ENCODE measurements around the gene MICA.

MICA gene

GRCh38 chr6:31460361-31461025 lies 57.1 kb downstream of the MICA start:
- no peak for DNase-seq (ENCODE audit: low read depth in 2 of 2)

DNA sequence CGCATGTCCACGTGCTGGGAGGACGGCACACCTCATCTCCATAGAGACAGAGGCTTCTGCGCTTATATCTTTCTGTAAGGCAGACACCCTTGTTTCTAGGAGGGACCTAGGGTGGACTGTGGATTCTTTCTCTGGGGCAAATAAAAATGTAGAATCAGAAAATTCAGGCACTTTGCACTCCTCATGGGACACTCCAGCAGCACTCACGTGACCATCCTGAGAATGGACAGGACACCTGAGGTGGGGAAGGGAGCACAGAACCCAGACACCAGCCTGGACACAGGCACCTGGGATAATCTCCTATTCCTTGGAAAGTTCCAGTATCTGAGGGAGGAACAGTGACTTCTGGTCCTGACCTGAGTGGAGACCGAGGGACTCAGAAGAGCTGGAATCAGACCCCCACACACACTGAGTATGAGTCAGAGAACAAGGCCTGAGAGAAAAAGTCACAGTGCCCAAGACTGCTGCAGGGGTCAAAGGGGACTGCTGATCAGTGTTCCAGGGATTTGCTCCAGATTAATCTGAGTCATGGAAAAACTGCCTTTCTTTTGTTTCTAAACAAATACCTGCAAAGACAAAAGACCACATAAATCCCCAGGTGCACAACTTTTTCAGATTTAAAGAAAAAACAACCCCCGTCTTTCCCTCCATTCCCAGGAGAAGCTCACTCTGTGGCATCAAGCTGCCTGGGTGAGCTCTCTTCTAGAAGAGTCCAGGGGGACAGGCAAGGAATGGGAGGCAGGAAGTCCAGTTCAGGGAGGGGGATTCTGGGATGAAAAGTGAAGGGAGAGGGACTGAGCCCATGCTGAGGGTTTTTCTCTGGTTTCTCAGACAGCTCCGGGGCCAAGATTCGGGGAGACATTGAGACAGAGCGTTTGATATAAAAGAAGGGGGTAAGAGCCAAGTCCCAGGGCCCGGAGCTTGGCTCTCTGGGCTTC lies 58.9 kb downstream of the MICA start:
- no peak for DNase-seq (ENCODE audit: low read depth in 2 of 2)

DNA sequence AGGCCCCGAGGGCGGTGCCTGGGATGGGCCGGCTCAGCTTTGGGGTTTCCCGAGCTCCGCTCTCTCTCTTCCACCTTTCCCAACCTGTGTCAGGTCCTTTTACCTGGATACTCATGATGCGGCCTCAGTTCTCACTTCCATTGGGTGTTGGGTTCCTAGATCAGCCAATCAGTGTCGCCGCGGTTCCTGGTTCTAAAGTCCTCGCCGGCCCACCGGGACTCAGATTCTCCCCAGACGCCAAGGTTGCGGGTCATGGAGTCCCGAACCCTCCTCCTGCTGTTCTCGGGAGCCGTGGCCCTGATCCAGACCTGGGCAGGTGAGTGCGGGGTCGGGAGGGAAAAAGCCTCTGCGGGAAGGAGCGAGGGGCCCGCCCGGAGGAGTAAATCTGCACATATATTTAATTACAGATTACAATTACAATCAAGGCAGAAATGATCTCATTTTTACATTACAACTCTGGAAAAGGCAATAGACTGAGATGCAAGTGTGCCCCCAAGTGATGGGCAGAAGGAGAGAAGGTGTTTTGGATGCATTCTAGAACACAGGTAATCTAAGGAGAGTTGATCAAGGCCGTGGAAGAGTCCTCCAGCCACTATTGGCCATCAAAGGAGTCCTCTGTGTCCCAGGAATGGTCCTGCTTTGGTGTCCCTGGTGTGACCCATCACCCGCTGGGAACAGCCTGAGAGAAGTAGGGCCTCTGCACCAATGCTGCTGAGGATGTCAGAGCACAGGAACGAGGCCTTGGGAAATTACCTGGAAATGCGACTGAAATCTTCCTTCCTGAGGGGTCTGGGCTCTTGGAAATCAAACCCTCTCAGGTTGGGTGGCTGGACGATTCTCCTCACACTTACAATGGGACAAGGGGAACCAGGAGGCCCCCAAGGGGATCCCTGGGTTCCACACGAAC lies 59.8 kb downstream of the MICA start:
- peak; percentile 77 to 87 for DNase-seq (ENCODE audit: low read depth in 2 of 2)

- no peak for DNase-seq (ENCODE audit: low read depth in 2 of 2)
Observed at GRCh38 chr6:31464252-31465184, 61.1 kb downstream of the MICA start.

Data from stimulated activated CD8-positive, alpha-beta memory T cell treated with anti-CD3 and anti-CD28 coated beads, Interleukin-7, amount 100 ng/mL, for 4 hours (primary cell).